AG09309 (cell line): ENCODE results near the gene PTPRN2.

Source experiments
- DNase-seq: peaks from one replicate; pipeline ENCODE4 v3.0.0-alpha.2; 2010; ENCODE audit warnings: low read depth
- H3K4me3 ChIP-seq: 2 replicates; pipeline ENCODE4 v1.5.1; 2011; ENCODE audit warnings: mild to moderate bottlenecking, low read depth, low read length, moderate library complexity; ENCODE audit not compliant: control insufficient read depth
- CTCF ChIP-seq: IDR thresholded peaks from 2 replicates; pipeline ENCODE4 v1.5.1; 2011; ENCODE audit warnings: mild to moderate bottlenecking, low read depth, low read length, inconsistent platforms; ENCODE audit not compliant: insufficient read depth, control insufficient read depth; ENCODE audit errors: missing control alignments

Gene PTPRN2

GRCh38 chr7:157526913-157527634 is 1060.5 kb downstream of the PTPRN2 start:
- TF ChIP-seq CTCF: no peak
- DNase-seq: no peak
- no peak overlapping the region for H3K4me3 ChIP-seq

- no peak for TF ChIP-seq CTCF
- no peak for DNase-seq
- no peak overlapping the region for H3K4me3 ChIP-seq
These were observed 1061.4 kb downstream of the PTPRN2 start for GRCh38 chr7:157526005-157526912.

- TF ChIP-seq CTCF: no peak
- DNase-seq: no peak
- no peak overlapping the region for H3K4me3 ChIP-seq
These were observed 1062.1 kb downstream of the PTPRN2 start for GRCh38 chr7:157525491-157525915.

GRCh38 chr7:157524731-157525130 is 1062.9 kb downstream of the PTPRN2 start:
- no peak for DNase-seq
- TF ChIP-seq CTCF: no peak
- no peak overlapping the region for H3K4me3 ChIP-seq

GRCh38 chr7:157523766-157524421 is 1063.7 kb downstream of the PTPRN2 start:
- H3K4me3 ChIP-seq: no peak overlapping the region
- TF ChIP-seq CTCF: no peak
- DNase-seq: no peak

GRCh38 chr7:157523371-157523765 is 1064.3 kb downstream of the PTPRN2 start:
- no peak overlapping the region for H3K4me3 ChIP-seq
- DNase-seq: no peak
- TF ChIP-seq CTCF: no peak
